Right ventricle myocardium superior (tissue), 1 donor: Measurements from ENCODE around the gene DRAP1. TPM values are rescaled to one million over a fixed set of nuclear protein-coding genes. Genes with fewer than 3 reads are reported as not detected.

Source experiments
- ATAC-seq: fragments of 200-7000 bp; cut with Tn5 transposase; one replicate; pipeline ENCODE4 v1.9.1; 2020; ENCODE audit warnings: mild to moderate bottlenecking; ENCODE audit not compliant: poor library complexity
- DNase-seq: peaks from one replicate; pipeline ENCODE4 v3.0.0-alpha.2; 2020
- intact Hi-C: fragments of 100-400 bp; cut with DNase I; formaldehyde crosslinking; loops from one replicate; pipeline ENCODE4 v1.11.2; 2022
- total RNA-seq: library from RNA; stranded (reverse); fragmentation: NEBNext Ultra II Directional; extraction: Animal tissue kit (Norgen Biotek cat#: 25700); gene quantifications from one replicate; pipeline ENCODE4 v1.2.1, GENCODE V29; 2021
- donor health status: DM: no; HTN: yes; CAD: no; lungs with severe emphysema.

DRAP1 gene
- total RNA-seq, 1 donor from 2014 or later: 81.9 TPM

- intact Hi-C loops: no loop called here
- ATAC-seq: no peak
Measured at GRCh38 chr11:65920372-65920802, 1.2 kb downstream of the DRAP1 start.

GRCh38 chr11:65921033-65921555 is 1.9 kb downstream of the DRAP1 start:
- intact Hi-C loops: no loop called here
- DNase-seq: no peak
- no peak for ATAC-seq

More at GRCh38 chr11:65920372-65920802, 1.2 kb downstream of the DRAP1 start:
- DNase-seq: no peak

- intact Hi-C loops: no loop called here
- DNase-seq (no peak), ATAC-seq (no peak)
Measured at GRCh38 chr11:65921876-65922275, 2.6 kb downstream of the DRAP1 start.

- ATAC-seq: no peak
- intact Hi-C loops: no loop called here
- no peak for DNase-seq
Measured at GRCh38 chr11:65922565-65922964, 3.3 kb downstream of the DRAP1 start.

GRCh38 chr11:65925397-65925796 is 6.2 kb downstream of the DRAP1 start:
- DNase-seq (no peak), ATAC-seq (no peak)
- intact Hi-C loops: no loop called here

GRCh38 chr11:65927904-65928397 is 8.7 kb downstream of the DRAP1 start:
- DNase-seq (no peak), ATAC-seq (peak; percentile 45)
- intact Hi-C loops: no loop called here

- intact Hi-C loops: no loop called here
- DNase-seq (no peak), ATAC-seq (no peak)
Measured at GRCh38 chr11:65928667-65929066, 9.4 kb downstream of the DRAP1 start.

- no peak for DNase-seq
- ATAC-seq: no peak
- intact Hi-C loops: no loop called here
Measured at GRCh38 chr11:65931773-65932557, 12.7 kb downstream of the DRAP1 start.

- DNase-seq (no peak), ATAC-seq (no peak)
- intact Hi-C loops: no loop called here
Measured at GRCh38 chr11:65932558-65932919, 13.3 kb downstream of the DRAP1 start.

GRCh38 chr11:65934014-65934413 is 14.8 kb downstream of the DRAP1 start:
- DNase-seq (no peak), ATAC-seq (no peak)
- intact Hi-C loops: no loop called here

GRCh38 chr11:65937766-65938165 is 18.5 kb downstream of the DRAP1 start:
- ATAC-seq (no peak), DNase-seq (no peak)
- intact Hi-C loops: no loop called here

GRCh38 chr11:65941720-65942310 is 22.6 kb downstream of the DRAP1 start:
- ATAC-seq: peak; percentile 18
- DNase-seq: no peak
- intact Hi-C loops: no loop called here

GRCh38 chr11:65942531-65942930 is 23.3 kb downstream of the DRAP1 start:
- DNase-seq: no peak
- intact Hi-C loops: no loop called here
- ATAC-seq: no peak

GRCh38 chr11:65944191-65944590 is 25.0 kb downstream of the DRAP1 start:
- ATAC-seq (no peak), DNase-seq (no peak)
- intact Hi-C loops: no loop called here

GRCh38 chr11:65944767-65945166 is 25.5 kb downstream of the DRAP1 start:
- DNase-seq: no peak
- intact Hi-C loops: no loop called here

GRCh38 chr11:65945430-65945911 is 26.2 kb downstream of the DRAP1 start, which contains the start of gene TSGA10IP:
TSS of gene TSGA10IP (plus strand) at chr11:65945480. CDS start at chr11:65945676, 196 bp downstream.
- ATAC-seq: no peak
- no peak for DNase-seq
- intact Hi-C loops: no loop called here

More at GRCh38 chr11:65944767-65945166, 25.5 kb downstream of the DRAP1 start:
- no peak for ATAC-seq

GRCh38 chr11:65945941-65946558 is 26.8 kb downstream of the DRAP1 start:
- no peak for DNase-seq
- intact Hi-C loops: no loop called here
- ATAC-seq: no peak

- ATAC-seq (no peak), DNase-seq (no peak)
- intact Hi-C loops: no loop called here
Measured at GRCh38 chr11:65946655-65947054, 27.4 kb downstream of the DRAP1 start.

- intact Hi-C loops: no loop called here
- DNase-seq: no peak
- no peak for ATAC-seq
Measured at GRCh38 chr11:65947133-65947532, 27.9 kb downstream of the DRAP1 start.
